ENCODE data around the gene MAN1B1.
"Not testable (repeated sequence)": the region's sequence is repeated elsewhere in the genome, so short reads cannot be mapped to it uniquely, and the experiment has no call there.

Gene MAN1B1

GRCh38 chr9:137110911-137111787 is 24.4 kb downstream of the MAN1B1 start:
- no peak for DNase-seq (ENCODE audit: low spot score)

- no peak for DNase-seq (ENCODE audit: low spot score)
These were observed 25.2 kb downstream of the MAN1B1 start for GRCh38 chr9:137111788-137112563.

GRCh38 chr9:137112564-137113384 is 26.0 kb downstream of the MAN1B1 start:
- no peak for DNase-seq (ENCODE audit: low spot score)

- peak; percentile 71 for DNase-seq (ENCODE audit: low spot score)
These were observed 26.8 kb downstream of the MAN1B1 start for GRCh38 chr9:137113385-137114159.

- peak; percentile 55 for DNase-seq (ENCODE audit: low spot score)
These were observed 27.4 kb downstream of the MAN1B1 start for GRCh38 chr9:137114220-137114612.

GRCh38 chr9:137114613-137115393 is 28.0 kb downstream of the MAN1B1 start, which contains the start of gene DPP7:
DPP7 (minus strand) TSS chr9:137114733; CDS start chr9:137114713, 20 bp downstream.
- DNase-seq (ENCODE audit: low spot score) = peak; percentile 94

- DNase-seq (ENCODE audit: low spot score) = no peak
These were observed 28.7 kb downstream of the MAN1B1 start for GRCh38 chr9:137115394-137116026.

- no peak for DNase-seq (ENCODE audit: low spot score)
These were observed 29.3 kb downstream of the MAN1B1 start for GRCh38 chr9:137116027-137116507.

- DNase-seq (ENCODE audit: low spot score) = no peak
These were observed 29.9 kb downstream of the MAN1B1 start for GRCh38 chr9:137116728-137117127.

- no peak for DNase-seq (ENCODE audit: low spot score)
These were observed 30.5 kb downstream of the MAN1B1 start for GRCh38 chr9:137117269-137117731.

- not testable (repeated sequence) for DNase-seq (ENCODE audit: low spot score)
These were observed 31.4 kb downstream of the MAN1B1 start for GRCh38 chr9:137118092-137118603.

GRCh38 chr9:137121927-137122795 is 35.4 kb downstream of the MAN1B1 start:
- DNase-seq (ENCODE audit: low spot score) = not testable (repeated sequence)

- not testable (repeated sequence) for DNase-seq (ENCODE audit: low spot score)
These were observed 36.1 kb downstream of the MAN1B1 start for GRCh38 chr9:137122796-137123467.

- DNase-seq (ENCODE audit: low spot score) = no peak
These were observed 36.7 kb downstream of the MAN1B1 start for GRCh38 chr9:137123468-137123837.

GRCh38 chr9:137123952-137124462 is 37.2 kb downstream of the MAN1B1 start:
- not testable (repeated sequence) for DNase-seq (ENCODE audit: low spot score)

GRCh38 chr9:137126786-137127185 is 40.0 kb downstream of the MAN1B1 start:
- DNase-seq (ENCODE audit: low spot score) = no peak

GRCh38 chr9:137127301-137128157 is 40.7 kb downstream of the MAN1B1 start:
- DNase-seq (ENCODE audit: low spot score) = no peak
